H7 (cell line): ENCODE results near the gene RAPGEF6. TPM values are rescaled to one million over a fixed set of nuclear protein-coding genes. Genes with fewer than 3 reads are reported as not detected.

ENCODE experiments used
- DNase-seq: peaks from one replicate; pipeline ENCODE4 v3.0.0; 2012
- H3K27me3 ChIP-seq: 2 replicates; pipeline ENCODE4 v1.6.0; 2011; ENCODE audit warnings: mild to moderate bottlenecking, low read length; ENCODE audit not compliant: control insufficient read depth, insufficient read depth
- H3K36me3 ChIP-seq: replicated peaks from 2 replicates; pipeline ENCODE4 v1.5.1; 2011; ENCODE audit warnings: low read length; ENCODE audit not compliant: control insufficient read depth, insufficient read depth
- H3K4me3 ChIP-seq: 2 replicates; pipeline ENCODE4 v1.5.1; 2011; ENCODE audit warnings: low read depth, mild to moderate bottlenecking, control low read depth, low read length, moderate library complexity; ENCODE audit not compliant: insufficient read depth
- total RNA-seq: library from RNA; depleted of rRNA; stranded (reverse); fragments of >200 nt; shearing (Covaris generic); gene quantifications from 2 replicates; pipeline ENCODE4 v1.2.3, GENCODE V29; 2014

RAPGEF6 gene
- total RNA-seq, 1 experiment from 2014 or later = 6.1 TPM

- no peaks in the 10 kb centered on the region for H3K27me3 ChIP-seq
- no peaks in the 10 kb centered on the region; the same call in none of the 2 replicates for H3K36me3 ChIP-seq
- DNase-seq = no peak
- H3K4me3 ChIP-seq = no peak overlapping the region
These were observed 175.8 kb downstream of the RAPGEF6 start for GRCh38 chr5:131459216-131459615.

GRCh38 chr5:131457193-131457592, 177.8 kb downstream of the RAPGEF6 start:
- no peaks in the 10 kb centered on the region; the same call in none of the 2 replicates for H3K36me3 ChIP-seq
- H3K27me3 ChIP-seq = no peaks in the 10 kb centered on the region
- DNase-seq = no peak
- no peak overlapping the region for H3K4me3 ChIP-seq

GRCh38 chr5:131450941-131451340, 184.1 kb downstream of the RAPGEF6 start:
- no peak for DNase-seq
- no peak overlapping the region for H3K4me3 ChIP-seq
- no peaks in the 10 kb centered on the region for H3K27me3 ChIP-seq
- H3K36me3 ChIP-seq = peaks cover 2% of the 10 kb centered on the region

- Histone ChIP-seq H3K36me3 (peaks cover 1% of the 10 kb centered on the region), H3K27me3 (no peaks in the 10 kb centered on the region), H3K4me3 (no peak overlapping the region)
- DNase-seq = no peak
These were observed 193.8 kb downstream of the RAPGEF6 start for GRCh38 chr5:131441184-131441583.

GRCh38 chr5:131436081-131436480, 198.9 kb downstream of the RAPGEF6 start:
- Histone ChIP-seq H3K36me3 (peaks cover 3% of the 10 kb centered on the region), H3K4me3 (no peak overlapping the region), H3K27me3 (no peaks in the 10 kb centered on the region)
- DNase-seq = no peak

- Histone ChIP-seq H3K36me3 (peaks cover 5% of the 10 kb centered on the region), H3K27me3 (no peaks in the 10 kb centered on the region), H3K4me3 (no peak overlapping the region)
- DNase-seq = no peak
These were observed 201.9 kb downstream of the RAPGEF6 start for GRCh38 chr5:131433109-131433508.

- Histone ChIP-seq H3K36me3 (peaks cover 7% of the 10 kb centered on the region), H3K27me3 (no peaks in the 10 kb centered on the region), H3K4me3 (no peak overlapping the region)
- DNase-seq = no peak
These were observed 203.2 kb downstream of the RAPGEF6 start for GRCh38 chr5:131431794-131432193.

- H3K4me3 ChIP-seq = no peak overlapping the region
- no peaks in the 10 kb centered on the region for H3K27me3 ChIP-seq
- no peak for DNase-seq
- H3K36me3 ChIP-seq = peaks cover 8% of the 10 kb centered on the region
These were observed 204.2 kb downstream of the RAPGEF6 start for GRCh38 chr5:131430794-131431193.

GRCh38 chr5:131426011-131426410, 209.0 kb downstream of the RAPGEF6 start:
- Histone ChIP-seq H3K36me3 (peaks cover 5% of the 10 kb centered on the region), H3K27me3 (no peaks in the 10 kb centered on the region), H3K4me3 (no peak overlapping the region)
- no peak for DNase-seq

- Histone ChIP-seq H3K27me3 (no peaks in the 10 kb centered on the region), H3K36me3 (peaks cover 3% of the 10 kb centered on the region; the same call in 1 of the 2 replicates), H3K4me3 (no peak overlapping the region)
- DNase-seq = peak; percentile 20
These were observed 212.0 kb downstream of the RAPGEF6 start for GRCh38 chr5:131423056-131423455.

- Histone ChIP-seq H3K36me3 (no peaks in the 10 kb centered on the region), H3K27me3 (no peaks in the 10 kb centered on the region), H3K4me3 (no peak overlapping the region)
- DNase-seq = no peak
These were observed 215.2 kb downstream of the RAPGEF6 start for GRCh38 chr5:131419877-131420276.

GRCh38 chr5:131418846-131419245, 216.2 kb downstream of the RAPGEF6 start:
- Histone ChIP-seq H3K27me3 (no peaks in the 10 kb centered on the region), H3K4me3 (no peak overlapping the region), H3K36me3 (no peaks in the 10 kb centered on the region)
- no peak for DNase-seq

- H3K36me3 ChIP-seq = no peaks in the 10 kb centered on the region
- no peak overlapping the region for H3K4me3 ChIP-seq
- DNase-seq = peak; percentile 38
- H3K27me3 ChIP-seq = no peaks in the 10 kb centered on the region
These were observed 217.7 kb downstream of the RAPGEF6 start for GRCh38 chr5:131417240-131417869.

- no peaks in the 10 kb centered on the region for H3K27me3 ChIP-seq
- DNase-seq = no peak
- H3K4me3 ChIP-seq = no peak overlapping the region
- H3K36me3 ChIP-seq = no peaks in the 10 kb centered on the region
These were observed 218.3 kb downstream of the RAPGEF6 start for GRCh38 chr5:131416729-131417128.

GRCh38 chr5:131413605-131414559, 221.1 kb downstream of the RAPGEF6 start:
- no peak for DNase-seq
- Histone ChIP-seq H3K4me3 (no peak overlapping the region), H3K27me3 (no peaks in the 10 kb centered on the region), H3K36me3 (no peaks in the 10 kb centered on the region)
